HG02798 (cell line): ENCODE data around the gene PIK3C3.

Experiments
- ATAC-seq: cut with Tn5 transposase; IDR thresholded peaks from one replicate; pipeline ENCODE4 v1.9.1; 2021; ENCODE audit warnings: mild to moderate bottlenecking; ENCODE audit not compliant: unreplicated experiment, poor library complexity

The PIK3C3 gene

GRCh38 chr18:42064109-42064508 is 109.1 kb downstream of the PIK3C3 start:
- no peak for ATAC-seq

GRCh38 chr18:42067518-42067917 is 112.5 kb downstream of the PIK3C3 start:
- ATAC-seq, result no peak

- no peak for ATAC-seq
Observed at GRCh38 chr18:42068030-42068429, 113.0 kb downstream of the PIK3C3 start.

- ATAC-seq, result no peak
Observed at GRCh38 chr18:42069036-42069435, 114.0 kb downstream of the PIK3C3 start.

- no peak for ATAC-seq
Observed at GRCh38 chr18:42072407-42072806, 117.4 kb downstream of the PIK3C3 start.

GRCh38 chr18:42074704-42075103 is 119.7 kb downstream of the PIK3C3 start:
- ATAC-seq, result no peak

GRCh38 chr18:42078711-42079110 is 123.7 kb downstream of the PIK3C3 start:
- ATAC-seq, result no peak

GRCh38 chr18:42080340-42080739 is 125.3 kb downstream of the PIK3C3 start:
- ATAC-seq, result no peak

GRCh38 chr18:42082415-42083234 is 127.6 kb downstream of the PIK3C3 start:
- ATAC-seq, result no peak

- no peak for ATAC-seq
Observed at GRCh38 chr18:42086288-42086687, 131.3 kb downstream of the PIK3C3 start.

GRCh38 chr18:42087235-42087634 is 132.2 kb downstream of the PIK3C3 start:
- no peak for ATAC-seq

GRCh38 chr18:42087876-42088275 is 132.8 kb downstream of the PIK3C3 start:
- no peak for ATAC-seq

- ATAC-seq, result no peak
Observed at GRCh38 chr18:42092848-42093247, 137.8 kb downstream of the PIK3C3 start.

- ATAC-seq, result no peak
Observed at GRCh38 chr18:42094875-42095274, 139.8 kb downstream of the PIK3C3 start.

- no peak for ATAC-seq
Observed at GRCh38 chr18:42095732-42096377, 140.8 kb downstream of the PIK3C3 start.

- no peak for ATAC-seq
Observed at GRCh38 chr18:42100248-42100647, 145.2 kb downstream of the PIK3C3 start.

- ATAC-seq, result no peak
Observed at GRCh38 chr18:42100911-42101310, 145.9 kb downstream of the PIK3C3 start.

- no peak for ATAC-seq
Observed at GRCh38 chr18:42105394-42105793, 150.4 kb downstream of the PIK3C3 start.

- no peak for ATAC-seq
Observed at GRCh38 chr18:42106784-42107183, 151.8 kb downstream of the PIK3C3 start.

GRCh38 chr18:42107287-42107686 is 152.3 kb downstream of the PIK3C3 start:
- no peak for ATAC-seq

- ATAC-seq, result no peak
Observed at GRCh38 chr18:42107691-42108450, 152.8 kb downstream of the PIK3C3 start.
